Type B pancreatic cell (in vitro differentiated cells): ENCODE measurements around the gene TAAR8. TPM values are rescaled to one million over a fixed set of nuclear protein-coding genes. Genes with fewer than 3 reads are reported as not detected.

Experiments
- DNase-seq: peaks from one replicate; pipeline ENCODE4 v3.0.0; 2021; ENCODE audit warnings: mixed read lengths; ENCODE audit not compliant: unreplicated experiment; ENCODE audit errors: extremely low spot score
- H3K27ac Mint-ChIP-seq: 2 replicates; pipeline ENCODE4 v1.8.0; 2021; ENCODE audit warnings: mild to moderate bottlenecking, mixed read lengths
- H3K27me3 Mint-ChIP-seq: 2 replicates; pipeline ENCODE4 v1.8.0; 2021; ENCODE audit warnings: mixed read lengths
- H3K36me3 Mint-ChIP-seq: 2 replicates; pipeline ENCODE4 v1.8.0; 2021; ENCODE audit warnings: mixed read lengths
- H3K4me1 Mint-ChIP-seq: one replicate; pipeline ENCODE4 v1.8.0; 2021; ENCODE audit warnings: mixed read lengths; ENCODE audit not compliant: unreplicated experiment
- H3K4me3 Mint-ChIP-seq: 2 replicates; pipeline ENCODE4 v1.8.0; 2021; ENCODE audit warnings: mild to moderate bottlenecking, mixed read lengths
- H3K9me3 Mint-ChIP-seq: 2 replicates; pipeline ENCODE4 v1.8.0; 2021; ENCODE audit warnings: mixed read lengths
- total RNA-seq: library from RNA; stranded (reverse); gene quantifications from 2 replicates; pipeline ENCODE4 v1.2.1, GENCODE V29; 2021; ENCODE audit warnings: low replicate concordance
- TF ChIP-seq, protein P1 (sequence below): fragments of 200-600 bp; sonication (generic); conservative IDR thresholded peaks from 2 replicates; pipeline ENCODE4 v1.5.0; 2021; ENCODE audit warnings: antibody characterized with exemption, mild to moderate bottlenecking

The TAAR8 gene
- total RNA-seq, 1 donor from 2014 or later: not detected

DNA sequence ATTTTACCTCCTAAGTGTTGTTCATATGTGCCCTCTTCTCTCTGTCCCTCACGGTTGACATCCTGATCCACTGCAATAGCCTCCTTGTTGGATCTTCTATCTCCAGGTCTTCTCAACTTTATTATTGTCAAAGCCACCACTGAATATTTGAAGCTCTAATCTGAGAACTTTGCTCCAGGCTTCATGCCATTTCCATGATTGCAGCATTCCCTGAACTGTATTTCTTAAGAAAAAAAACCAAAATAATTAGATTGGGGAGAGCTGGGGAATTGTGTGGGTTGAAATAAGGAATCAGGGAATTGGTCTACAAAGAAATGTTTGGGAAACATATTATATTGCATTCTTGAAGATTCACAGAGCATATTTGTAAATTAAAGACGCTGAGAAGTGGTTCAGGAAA lies 37.1 kb upstream of the TAAR8 start:
- H3K4me1 Mint-ChIP-seq: peaks cover 18% of the 10 kb centered on the region
- H3K9me3 Mint-ChIP-seq: no peaks in the 10 kb centered on the region
- H3K36me3 Mint-ChIP-seq: no peaks in the 10 kb centered on the region
- TF ChIP-seq, protein P1, sequence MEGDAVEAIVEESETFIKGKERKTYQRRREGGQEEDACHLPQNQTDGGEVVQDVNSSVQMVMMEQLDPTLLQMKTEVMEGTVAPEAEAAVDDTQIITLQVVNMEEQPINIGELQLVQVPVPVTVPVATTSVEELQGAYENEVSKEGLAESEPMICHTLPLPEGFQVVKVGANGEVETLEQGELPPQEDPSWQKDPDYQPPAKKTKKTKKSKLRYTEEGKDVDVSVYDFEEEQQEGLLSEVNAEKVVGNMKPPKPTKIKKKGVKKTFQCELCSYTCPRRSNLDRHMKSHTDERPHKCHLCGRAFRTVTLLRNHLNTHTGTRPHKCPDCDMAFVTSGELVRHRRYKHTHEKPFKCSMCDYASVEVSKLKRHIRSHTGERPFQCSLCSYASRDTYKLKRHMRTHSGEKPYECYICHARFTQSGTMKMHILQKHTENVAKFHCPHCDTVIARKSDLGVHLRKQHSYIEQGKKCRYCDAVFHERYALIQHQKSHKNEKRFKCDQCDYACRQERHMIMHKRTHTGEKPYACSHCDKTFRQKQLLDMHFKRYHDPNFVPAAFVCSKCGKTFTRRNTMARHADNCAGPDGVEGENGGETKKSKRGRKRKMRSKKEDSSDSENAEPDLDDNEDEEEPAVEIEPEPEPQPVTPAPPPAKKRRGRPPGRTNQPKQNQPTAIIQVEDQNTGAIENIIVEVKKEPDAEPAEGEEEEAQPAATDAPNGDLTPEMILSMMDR: no peak
- DNase-seq: no peak
- H3K27ac Mint-ChIP-seq: no peak overlapping the region
- H3K4me3 Mint-ChIP-seq: no peak overlapping the region
- H3K27me3 Mint-ChIP-seq: peaks cover 9% of the 10 kb centered on the region

DNA sequence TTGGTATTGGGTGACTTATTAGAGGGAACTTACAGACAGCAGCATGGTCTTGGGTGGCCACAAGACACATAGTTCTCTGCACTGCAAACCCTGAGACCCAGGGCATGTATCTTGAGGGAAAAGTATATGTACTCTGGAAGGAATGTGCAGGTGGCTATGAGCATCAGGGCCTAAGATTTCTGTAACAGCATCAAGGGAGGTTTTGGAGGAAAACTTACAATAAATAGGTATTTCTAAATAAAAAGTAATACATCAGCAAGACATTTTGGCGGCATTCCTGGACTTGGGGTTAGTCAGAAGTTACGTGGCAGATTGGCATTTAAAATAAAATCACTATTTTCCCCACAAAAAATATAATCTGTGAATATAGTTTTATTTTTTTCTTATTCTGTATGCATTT lies 31.5 kb upstream of the TAAR8 start:
- TF ChIP-seq, protein P1: no peak
- Mint-ChIP-seq H3K9me3 (no peaks in the 10 kb centered on the region), H3K4me1 (no peaks in the 10 kb centered on the region), H3K27ac (no peak overlapping the region), H3K4me3 (no peak overlapping the region), H3K27me3 (peaks cover 4% of the 10 kb centered on the region), H3K36me3 (no peaks in the 10 kb centered on the region)
- DNase-seq: no peak

DNA sequence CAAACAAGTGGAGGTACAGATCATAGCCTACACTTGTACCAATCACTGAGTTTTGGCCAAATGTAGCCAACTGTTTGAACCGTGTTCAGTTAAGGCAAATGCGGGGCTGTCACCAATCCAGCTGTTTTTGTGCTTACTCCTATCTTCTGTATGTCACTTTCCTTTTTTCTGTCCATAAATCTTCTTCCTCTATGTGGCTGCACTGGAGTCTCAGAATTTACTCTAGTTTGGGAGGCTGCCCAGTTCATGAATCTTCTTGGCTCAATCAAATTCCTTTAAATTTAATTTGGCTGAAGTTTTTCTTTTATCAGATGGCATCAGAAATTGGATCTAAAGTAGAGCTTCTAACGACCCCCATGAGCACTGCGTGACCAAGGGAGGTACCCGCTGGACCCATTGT lies 27.8 kb upstream of the TAAR8 start:
- Mint-ChIP-seq H3K27me3 (peaks cover 6% of the 10 kb centered on the region), H3K27ac (no peak overlapping the region), H3K4me3 (no peak overlapping the region), H3K4me1 (no peaks in the 10 kb centered on the region), H3K9me3 (no peaks in the 10 kb centered on the region), H3K36me3 (no peaks in the 10 kb centered on the region)
- TF ChIP-seq, protein P1: no peak
- no peak for DNase-seq

DNA sequence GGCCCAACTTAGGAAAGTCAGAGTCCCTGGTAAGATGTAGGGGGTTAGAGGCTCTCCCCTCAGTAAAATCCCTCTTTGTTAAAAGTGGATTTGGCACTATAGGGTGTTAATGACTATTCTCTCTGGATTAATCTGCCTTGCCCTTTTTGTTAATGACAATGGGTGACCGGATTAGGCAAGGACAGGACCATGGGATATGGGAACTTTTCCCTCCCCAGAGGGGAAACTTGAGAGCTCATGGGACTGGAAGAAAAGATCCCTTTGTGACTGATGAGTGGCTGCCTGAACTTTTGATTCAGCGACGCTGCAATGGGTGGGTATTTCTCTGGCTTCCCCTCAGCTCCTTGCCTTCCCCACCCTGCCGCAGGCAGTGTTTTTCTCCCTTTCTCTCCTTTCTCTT lies 26.6 kb upstream of the TAAR8 start:
- Mint-ChIP-seq H3K27ac (no peak overlapping the region), H3K4me1 (no peaks in the 10 kb centered on the region), H3K9me3 (no peaks in the 10 kb centered on the region), H3K27me3 (peaks cover 6% of the 10 kb centered on the region), H3K4me3 (no peak overlapping the region), H3K36me3 (no peaks in the 10 kb centered on the region)
- TF ChIP-seq, protein P1: no peak
- no peak for DNase-seq

DNA sequence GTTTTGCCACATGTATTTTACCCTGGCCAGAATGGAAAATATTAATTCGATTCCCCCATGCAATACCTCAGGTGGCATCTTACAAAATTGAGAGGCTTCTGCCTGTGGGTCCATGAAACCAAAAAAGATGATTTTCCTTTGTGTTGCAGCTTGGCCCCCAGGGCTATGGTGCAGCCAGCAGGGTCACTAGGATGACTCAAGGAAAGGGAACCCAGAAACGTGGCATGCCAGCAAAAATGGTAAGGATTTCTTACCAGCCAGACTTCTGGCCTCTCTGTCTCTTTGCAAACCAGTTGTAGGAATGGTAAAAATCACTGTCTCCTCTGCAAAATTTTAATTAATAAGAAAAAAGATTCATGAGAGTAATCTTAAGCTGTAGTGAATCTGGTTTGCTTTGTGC lies 26.0 kb upstream of the TAAR8 start:
- no peak for DNase-seq
- no peaks in the 10 kb centered on the region for H3K9me3 Mint-ChIP-seq
- no peak overlapping the region for H3K27ac Mint-ChIP-seq
- H3K36me3 Mint-ChIP-seq: no peaks in the 10 kb centered on the region
- H3K27me3 Mint-ChIP-seq: peaks cover 6% of the 10 kb centered on the region
- no peak overlapping the region for H3K4me3 Mint-ChIP-seq
- TF ChIP-seq, protein P1: no peak
- H3K4me1 Mint-ChIP-seq: no peaks in the 10 kb centered on the region

DNA sequence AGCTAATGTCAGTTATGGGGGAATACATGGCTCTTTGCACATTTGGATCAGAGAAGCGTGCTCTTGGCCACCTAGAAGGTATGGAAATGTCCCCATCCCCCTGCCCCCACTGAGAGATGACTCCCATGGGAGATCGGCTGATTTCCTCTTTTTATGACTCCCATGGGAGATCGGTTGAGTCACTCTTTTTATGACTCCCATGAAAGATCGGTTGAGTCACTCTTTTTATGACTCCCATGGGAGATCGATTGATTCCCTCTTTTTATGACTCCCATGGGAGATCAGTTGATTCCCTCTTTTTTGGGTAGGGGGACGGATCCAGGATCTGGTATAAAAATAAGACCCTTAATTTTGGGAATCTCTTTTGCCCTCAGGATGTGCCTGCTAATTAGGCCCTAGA lies 24.7 kb upstream of the TAAR8 start:
- Mint-ChIP-seq H3K27ac (no peak overlapping the region), H3K9me3 (no peaks in the 10 kb centered on the region), H3K4me3 (no peak overlapping the region), H3K4me1 (no peaks in the 10 kb centered on the region), H3K36me3 (no peaks in the 10 kb centered on the region), H3K27me3 (peaks cover 6% of the 10 kb centered on the region)
- TF ChIP-seq, protein P1: no peak
- no peak for DNase-seq
